GM18517 (cell line): Measurements from ENCODE around the gene MYH6.
"Not testable (repeated sequence)": the region's sequence is repeated elsewhere in the genome, so short reads cannot be mapped to it uniquely, and the experiment has no call there.

Experiments
- ATAC-seq: cut with Tn5 transposase; IDR thresholded peaks from one replicate; pipeline ENCODE4 v1.9.1; 2021; ENCODE audit warnings: mild to moderate bottlenecking, moderate library complexity; ENCODE audit not compliant: unreplicated experiment

The MYH6 gene

DNA sequence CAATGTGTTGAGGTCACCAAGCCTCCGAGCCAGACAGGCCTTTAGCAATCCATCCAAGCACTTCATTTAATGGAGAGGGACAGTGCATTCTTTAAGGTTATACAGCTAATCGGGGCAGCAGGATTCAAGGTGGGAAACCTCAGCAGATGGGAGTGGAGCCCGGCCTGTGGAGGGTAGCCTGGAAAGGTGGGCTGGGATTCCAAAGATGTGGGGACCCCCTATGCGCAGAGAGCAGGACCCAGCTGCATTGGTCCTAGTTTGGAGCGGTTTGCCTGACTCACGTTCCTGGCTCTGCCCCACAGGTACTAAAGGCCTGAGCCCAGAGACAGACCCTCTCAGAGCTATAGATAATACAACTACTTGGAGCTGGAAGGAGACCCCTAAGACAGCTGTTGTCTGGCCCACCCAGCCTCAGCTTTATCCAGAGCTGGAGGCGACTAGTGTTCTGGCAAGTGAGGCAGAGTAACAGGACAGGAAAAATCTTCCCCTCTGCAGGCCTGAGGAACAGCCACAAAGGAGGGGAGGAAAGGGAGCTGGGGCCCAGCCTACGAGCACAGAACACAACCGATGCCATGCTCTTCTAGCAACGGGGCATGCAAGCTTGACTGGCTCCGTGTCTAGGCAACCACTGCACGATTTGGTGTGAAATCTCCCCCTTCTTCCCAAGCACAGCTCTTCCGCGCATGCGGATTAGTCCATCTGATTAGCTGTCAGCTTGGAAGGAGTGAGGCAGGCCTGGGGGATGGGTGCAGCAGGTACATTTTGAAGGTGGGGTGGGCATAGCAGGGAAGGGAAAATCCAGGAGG, 28.5 kb upstream of the MYH6 start:
- no peak for ATAC-seq

DNA sequence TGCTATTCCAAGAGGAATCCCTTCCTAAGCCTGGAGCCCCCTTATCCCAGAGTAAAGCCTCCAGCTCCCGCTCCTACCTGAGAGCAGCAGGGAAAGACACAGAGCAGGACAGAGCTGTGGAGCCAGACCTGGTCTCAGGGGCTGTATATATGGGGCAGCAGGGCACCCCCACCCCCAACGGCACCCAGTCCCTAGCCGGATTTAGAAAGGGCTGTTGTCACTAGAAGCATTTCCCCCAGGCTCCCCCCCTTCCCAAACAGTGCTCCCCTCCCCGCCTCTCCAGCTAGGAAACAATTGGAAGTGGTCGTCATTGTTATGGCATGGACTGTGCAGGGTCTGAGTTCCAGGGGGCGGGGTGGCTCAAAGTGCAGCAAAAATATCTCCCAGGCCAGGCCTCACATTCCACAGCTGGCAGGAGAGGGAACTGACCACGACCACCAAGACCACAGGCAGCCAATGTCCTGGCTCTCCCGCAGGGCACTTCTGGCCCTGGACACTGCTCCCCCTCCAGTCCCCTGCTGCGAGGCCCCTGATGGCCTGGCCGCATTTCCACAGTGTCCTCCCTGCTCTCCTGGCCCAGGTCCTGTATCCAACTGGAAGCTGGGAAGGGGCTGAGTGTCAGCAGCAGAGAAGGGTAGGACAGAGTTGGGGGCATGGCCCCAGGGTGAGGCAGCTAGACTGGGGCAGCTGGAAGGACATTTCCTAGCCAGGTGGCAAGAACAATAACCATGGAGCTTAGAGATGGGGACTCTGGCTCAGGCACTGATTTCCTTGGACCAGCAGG, 27.7 kb upstream of the MYH6 start, which contains the start of gene MYH7:
Gene MYH7, minus strand, starts transcription at position 118 of the 784 bp plus-strand sequence. CDS start 1,928 bp downstream, outside the sequence.
- ATAC-seq, result no peak

DNA sequence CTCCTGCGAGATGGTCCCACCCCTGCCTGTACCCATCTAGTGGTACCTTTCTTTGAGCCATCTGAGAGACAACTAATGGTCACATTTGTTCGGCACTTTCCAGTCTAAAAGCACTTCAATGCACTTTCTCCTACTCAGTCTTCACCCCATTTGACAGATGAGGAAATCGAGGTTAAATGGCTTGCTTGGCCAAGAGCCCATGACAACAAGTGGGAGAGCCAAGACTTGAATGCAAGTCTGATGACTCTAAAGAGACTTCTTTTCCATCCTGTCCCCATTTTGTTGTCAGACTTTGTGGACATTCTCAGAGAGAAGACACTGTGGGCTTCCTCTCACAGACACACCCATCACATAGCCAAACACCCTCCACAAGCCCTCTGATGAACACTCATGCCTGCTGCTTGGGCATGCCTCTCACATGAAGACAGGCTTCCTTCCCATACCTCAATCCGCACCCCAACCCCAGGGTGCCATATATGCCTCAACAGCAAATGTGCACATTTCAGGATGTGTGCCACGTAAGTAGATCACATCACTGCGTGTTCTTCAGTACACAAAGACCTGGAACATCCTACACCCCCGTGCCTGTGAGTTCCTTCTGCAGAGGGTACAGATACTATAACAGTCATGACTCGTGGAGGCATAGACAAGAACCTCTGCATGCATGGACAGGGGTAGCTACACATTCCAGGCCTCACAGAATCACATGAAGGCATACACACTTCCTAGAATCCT, 26.6 kb upstream of the MYH6 start:
- ATAC-seq, result no peak

DNA sequence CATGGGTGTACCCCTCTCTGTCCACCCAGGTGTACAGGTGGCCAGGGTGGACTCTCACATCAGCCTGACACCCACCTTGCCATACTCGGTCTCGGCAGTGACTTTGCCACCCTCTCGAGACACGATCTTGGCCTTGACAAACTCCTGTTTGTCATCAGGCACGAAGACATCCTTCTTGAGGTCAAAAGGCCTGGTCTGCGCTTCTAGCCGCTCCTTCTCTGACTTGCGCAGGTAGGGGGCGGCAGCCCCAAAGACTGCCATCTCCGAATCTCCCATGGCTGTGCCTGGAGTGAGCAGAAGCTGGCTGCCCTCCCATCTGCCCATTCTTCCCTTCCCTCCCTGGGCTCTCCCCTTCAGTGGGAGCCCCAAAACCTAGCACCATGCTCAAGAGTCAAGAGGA, 25.4 kb upstream of the MYH6 start:
- no peak for ATAC-seq

DNA sequence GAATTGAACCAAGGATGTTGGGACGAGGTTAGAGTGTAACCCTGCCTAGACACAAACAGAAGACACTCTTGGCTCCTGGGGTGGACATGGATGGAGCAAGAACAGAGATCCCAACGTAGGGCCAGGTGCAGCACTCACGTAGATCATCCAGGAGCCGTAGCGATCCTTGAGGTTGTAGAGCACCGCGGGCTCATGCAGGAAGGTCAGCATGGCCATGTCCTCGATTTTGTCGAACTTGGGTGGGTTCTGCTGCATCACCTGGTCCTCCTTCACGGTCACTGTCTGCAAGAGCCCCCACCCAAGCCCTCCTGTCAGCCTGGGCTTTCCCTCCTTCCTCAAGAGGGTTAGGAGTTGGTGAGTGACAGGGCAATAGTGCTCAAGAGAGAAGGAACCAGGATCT, 24.9 kb upstream of the MYH6 start:
- ATAC-seq, result no peak

DNA sequence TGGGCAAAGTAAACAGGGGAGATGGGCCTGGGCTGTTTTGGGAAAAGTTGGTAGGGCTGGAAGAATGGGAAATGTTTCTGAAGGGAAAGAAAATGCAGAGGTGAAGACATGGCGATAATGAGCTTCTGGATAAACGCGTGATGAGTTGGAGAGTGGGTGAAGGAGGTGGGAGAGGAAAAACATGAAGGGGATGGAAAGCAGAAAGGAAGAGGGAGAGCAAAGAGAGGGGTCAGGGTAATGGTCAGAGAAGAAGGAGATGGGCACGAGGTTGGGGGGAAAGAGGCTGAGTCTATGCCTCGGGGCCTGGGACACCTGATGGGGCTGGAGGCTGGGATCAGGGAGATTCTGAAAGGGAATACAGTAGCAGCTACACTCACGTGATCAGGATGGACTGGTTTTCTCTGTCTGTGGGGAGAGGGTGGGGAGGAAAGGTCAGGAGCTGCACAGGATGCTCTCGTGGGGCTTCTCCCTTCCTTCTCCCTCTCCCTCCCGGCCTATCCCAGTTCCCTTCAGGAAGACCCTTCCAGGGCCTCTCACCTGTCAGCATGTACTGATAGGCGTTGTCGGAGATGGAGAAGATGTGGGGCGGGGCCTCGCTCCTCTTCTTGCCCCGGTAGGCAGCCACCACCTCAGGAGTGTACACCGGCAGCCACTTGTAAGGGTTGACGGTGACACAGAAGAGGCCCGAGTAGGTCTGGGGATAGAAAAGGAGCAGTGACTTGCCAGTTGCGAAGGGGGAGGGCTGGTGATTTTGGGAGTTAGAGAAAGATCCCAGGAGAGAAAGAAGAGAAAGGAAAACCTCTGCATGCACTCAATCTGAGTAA, 24.2 kb upstream of the MYH6 start:
- ATAC-seq, result no peak

DNA sequence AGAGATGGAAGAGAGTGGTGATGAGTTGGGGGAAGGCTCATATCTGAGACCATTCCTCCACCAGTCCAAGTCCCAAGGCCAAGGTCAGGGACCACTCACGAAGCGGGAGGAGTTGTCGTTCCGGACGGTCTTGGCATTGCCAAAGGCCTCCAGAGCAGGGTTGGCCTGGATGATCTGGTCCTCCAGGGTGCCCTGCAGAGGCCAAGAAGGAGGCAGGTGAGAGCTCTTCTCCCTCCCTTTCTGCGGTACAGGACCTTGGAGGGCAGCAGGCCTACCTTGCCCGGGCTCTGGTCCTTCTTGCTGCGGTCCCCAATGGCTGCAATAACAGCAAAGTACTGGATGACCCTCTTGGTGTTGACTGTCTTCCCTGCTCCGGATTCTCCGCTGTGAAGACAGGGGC, 23.4 kb upstream of the MYH6 start:
- no peak for ATAC-seq

DNA sequence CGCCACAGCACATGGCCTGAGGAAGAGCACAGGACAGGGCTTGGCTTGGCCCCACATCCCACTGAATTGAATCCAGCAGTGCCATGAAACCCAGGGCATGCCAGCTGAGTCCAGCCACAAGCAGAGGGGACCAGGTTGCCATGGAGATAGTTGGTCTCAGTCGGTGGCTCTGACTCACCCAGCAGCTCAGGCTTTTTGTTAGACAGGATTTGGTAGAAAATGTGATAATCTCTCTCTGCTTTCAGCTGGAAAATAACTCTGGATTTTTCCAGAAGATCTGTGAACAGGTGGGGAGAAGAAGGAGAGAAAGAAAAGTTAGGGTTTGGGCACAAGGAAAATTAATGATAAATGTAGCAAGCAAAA, 22.6 kb upstream of the MYH6 start:
- ATAC-seq, result no peak

DNA sequence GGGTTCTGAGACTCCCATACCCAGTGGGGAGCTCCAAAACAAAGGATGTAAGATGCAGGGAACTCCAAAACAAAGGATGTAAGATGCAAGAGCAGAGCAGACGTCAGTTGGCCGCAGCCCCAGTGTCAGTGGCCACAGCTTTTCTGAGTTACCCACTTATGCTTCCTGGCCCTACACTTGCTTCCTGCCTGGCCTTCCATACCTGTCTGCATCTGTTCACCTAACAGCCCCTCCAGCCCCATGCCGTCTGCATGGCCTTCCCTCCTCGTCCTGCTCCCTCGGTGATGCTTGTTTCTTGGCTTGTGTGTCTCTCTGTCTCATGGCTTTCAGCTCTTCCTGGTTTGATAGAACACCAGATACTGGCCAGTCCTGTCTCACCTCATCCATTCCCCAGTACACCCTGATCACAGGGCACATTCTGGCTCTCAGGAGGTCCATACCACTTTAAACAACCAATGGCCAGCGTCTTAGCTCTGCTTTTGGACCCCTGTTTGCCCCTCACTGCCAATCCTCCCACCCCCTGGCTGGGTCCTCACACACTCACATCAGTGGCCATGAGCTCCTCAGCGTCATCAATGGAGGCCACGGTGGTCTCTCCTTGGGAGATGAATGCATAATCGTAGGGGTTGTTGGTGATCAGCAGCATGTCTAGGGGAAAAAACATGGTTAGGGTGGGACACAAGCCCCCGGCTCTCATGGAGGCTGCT, 22.1 kb upstream of the MYH6 start:
- no peak for ATAC-seq

DNA sequence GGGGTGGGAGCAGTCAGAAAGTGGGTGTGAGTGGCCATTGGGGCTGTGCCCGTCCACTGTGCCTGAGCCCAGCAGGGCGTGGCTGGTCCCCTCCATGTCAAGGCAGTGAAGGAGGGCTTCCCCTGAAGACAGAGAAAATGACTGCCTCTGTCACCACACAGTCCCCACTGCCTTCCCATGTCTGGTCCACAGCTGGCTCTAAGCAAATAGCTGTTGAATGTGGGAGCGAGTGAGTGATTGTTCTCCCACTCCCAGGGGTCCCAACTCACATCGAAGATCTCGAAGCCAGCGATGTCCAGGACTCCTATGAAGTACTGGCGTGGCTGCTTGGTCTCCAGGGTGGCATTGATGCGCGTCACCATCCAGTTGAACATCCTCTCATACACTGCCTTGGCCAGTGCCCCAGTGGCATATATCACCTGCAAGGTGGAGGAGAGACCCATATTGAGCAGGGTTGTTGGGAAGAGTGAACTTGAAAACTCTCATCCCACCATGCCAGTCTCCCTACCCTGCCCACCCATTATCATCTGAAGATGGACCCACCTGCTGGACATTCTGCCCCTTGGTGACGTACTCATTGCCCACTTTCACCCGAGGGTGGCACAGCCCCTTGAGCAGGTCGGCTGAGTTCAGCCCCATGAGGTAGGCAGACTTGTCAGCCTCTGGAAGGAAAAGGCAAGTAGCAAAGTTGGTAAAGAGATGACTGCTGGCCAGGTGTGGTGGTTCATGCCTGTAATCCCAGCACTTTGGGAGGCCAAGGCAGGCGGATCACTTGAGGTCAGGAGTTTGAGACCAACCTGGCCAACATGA, 20.8 kb upstream of the MYH6 start:
- ATAC-seq, result no peak

DNA sequence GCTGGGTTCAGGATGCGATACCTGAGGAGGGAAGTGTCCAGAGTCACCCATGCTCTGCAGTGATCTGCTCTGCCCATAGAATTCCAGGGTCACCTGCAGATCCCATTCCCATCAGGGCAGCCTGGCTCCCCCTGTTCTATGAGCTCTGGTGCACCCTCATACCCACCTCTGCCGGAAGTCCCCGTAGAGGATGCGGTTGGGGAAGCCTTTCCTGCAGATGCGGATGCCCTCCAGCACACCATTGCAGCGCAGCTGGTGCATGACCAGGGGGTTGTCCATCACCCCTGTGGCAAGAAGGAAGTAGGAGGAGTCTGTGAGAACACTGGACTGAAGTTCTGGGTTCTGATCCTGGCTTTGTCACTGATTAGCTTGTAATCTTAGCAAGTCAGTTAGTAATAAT, 17.7 kb upstream of the MYH6 start:
- not testable (repeated sequence) for ATAC-seq

DNA sequence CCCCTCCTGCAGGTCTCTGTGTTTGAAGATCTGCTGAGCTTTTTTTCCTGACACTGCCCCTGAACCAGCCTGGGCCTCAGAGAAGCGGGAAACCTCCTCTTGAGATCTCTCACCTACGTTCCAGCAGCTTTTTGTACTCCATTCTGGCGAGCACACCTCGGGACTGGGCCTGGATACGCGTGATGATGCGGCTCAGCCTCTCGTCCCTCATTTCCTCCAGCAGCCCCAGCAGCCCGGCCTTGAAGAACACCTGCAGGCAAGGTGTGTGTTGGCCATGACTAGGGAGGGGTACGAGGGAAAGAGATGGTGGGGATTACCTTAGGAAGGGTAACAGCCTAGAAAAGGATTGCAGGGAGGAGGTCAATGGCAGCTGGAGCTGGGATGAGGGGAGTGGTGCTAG, 17.1 kb upstream of the MYH6 start:
- ATAC-seq, result no peak

DNA sequence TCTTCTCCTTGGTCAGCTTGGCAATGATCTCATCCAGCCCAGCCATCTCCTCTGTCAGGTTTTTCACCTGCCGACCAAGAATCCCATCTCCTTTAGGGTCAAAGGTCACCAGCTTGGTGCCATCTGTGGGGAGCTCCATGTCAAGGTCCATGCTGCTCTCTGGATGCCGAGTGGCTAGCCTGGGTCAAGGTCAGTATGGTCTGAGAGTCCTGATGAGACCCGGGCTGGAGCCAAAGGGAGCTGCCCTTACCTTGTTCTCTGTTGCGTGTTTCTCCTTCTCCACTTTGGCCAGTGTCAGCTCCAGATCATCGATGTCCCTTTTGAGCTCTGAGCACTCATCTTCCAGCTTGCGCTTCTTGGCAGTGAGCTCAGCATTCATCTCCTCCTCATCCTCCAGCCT, 15.6 kb upstream of the MYH6 start:
- ATAC-seq, result no peak

DNA sequence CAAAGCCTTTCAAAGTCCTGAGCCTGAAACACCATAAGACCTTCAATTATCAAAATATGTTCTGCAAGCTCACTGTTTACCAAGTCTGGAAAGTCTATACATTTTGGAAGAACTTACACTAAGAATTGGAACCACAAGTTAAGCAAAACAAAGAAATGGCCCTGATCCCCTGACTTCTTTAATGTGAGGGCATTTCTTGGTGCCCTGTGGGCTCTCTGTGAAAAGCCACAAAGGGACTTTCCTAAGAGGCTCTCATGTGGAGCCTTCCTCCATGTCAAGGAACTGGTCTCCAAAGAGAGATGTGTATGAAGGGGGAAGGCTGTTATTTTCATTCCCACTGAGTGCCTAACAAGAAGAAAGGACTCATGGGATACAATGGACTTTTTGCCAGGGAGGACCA, 13.5 kb upstream of the MYH6 start:
- no peak for ATAC-seq

DNA sequence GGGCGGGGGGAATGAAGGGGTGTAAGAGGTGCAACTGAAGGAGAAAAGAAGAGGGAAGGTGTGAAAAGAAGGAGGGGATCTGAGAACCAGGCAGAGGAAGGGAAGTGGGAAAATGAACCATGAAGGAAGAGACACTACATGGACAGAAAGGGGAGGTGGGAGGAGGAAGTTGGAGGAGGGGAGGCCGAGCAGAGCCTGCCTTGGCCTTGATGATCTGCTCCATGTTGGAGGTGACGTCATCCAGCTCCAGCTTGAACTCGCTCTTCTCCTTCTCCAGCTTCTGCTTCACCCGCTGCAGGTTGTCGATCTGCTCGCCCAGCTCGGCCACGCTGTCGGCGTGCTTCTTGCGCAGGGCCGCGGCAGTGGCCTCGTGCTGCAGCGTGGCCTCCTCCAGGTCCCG, 11.6 kb upstream of the MYH6 start:
- not testable (repeated sequence) for ATAC-seq

DNA sequence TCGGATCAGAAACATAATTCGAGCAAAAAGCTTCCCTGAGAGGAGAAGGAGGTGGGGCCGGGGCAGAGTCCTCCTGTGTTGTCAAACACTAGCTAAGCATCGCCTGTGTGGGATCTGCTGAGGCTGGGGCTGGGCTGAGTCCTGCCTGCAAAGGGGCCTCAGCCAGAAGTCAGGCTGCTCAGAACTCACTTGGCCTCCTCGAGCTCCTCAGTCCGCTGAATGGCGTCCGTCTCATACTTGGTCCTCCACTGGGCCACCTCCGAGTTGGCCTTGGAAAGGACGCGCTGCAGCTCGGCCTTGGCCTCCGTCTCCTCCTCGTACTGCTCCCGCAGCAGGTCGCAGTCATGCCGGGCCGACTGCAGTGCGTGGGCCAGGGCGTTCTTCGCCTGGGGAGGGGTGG, 9.9 kb upstream of the MYH6 start:
- no peak for ATAC-seq

DNA sequence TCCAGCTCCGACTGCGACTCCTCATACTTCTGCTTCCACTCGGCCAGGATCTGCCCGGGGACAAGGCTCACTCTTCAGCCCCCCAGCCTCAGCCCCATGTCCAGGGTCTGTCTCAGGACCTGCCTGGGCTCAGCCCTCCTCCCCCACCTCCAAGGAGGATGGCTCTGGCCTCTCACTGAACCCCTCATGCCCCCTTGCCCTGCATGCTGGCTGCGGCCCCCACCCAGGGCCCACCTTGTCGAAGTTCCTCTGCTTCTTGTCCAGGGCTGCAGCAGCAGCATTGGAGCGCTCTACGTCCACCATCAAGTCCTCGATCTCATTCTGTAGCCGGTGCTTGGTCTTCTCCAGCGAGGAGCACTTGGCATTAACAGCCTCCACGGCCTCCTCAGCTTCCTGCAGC, 9.2 kb upstream of the MYH6 start:
- not testable (repeated sequence) for ATAC-seq

DNA sequence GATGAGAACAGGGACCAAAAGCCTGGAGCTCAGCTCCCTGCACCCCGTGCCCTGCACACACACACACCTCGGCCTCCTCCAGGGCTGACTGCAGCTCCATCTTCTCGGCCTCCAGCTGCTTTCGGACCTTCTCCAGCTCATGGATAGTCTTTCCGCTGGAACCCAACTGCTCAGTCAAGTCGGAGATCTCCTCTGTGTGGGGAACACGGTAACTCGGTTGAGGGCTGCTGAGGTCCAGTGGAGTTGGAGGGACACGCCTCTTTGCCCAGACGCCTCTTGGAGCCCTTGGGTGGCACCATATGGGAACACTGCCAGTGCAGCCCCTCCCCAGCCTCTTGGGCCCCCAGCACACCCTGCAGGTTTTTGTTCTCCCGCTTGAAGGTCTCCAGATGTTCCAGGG, 8.7 kb upstream of the MYH6 start:
- no peak for ATAC-seq
